Left renal cortex interstitium (tissue), 4 donors: ENCODE results near the gene TCN2. TPM values are rescaled to one million over a fixed set of nuclear protein-coding genes. Genes with fewer than 3 reads are reported as not detected.
"Not testable (repeated sequence)": the region's sequence is repeated elsewhere in the genome, so short reads cannot be mapped to it uniquely, and the experiment has no call there.

Source experiments
- DNase-seq, 4 donors: peaks; one replicate each; pipeline ENCODE4 v3.0.0-alpha.2; 2013; ENCODE audit warnings: low read depth in 4 of 4, low spot score in 2 of 4, missing footprints in 1 of 4
- polyA plus RNA-seq, 4 donors: library from polyadenylated mRNA; unstranded; fragments of 120-200 nt; gene quantifications; one replicate each; pipeline ENCODE4 v1.2.1, GENCODE V29; 2013; ENCODE audit not compliant: insufficient read length in 4 of 4

Gene TCN2
- polyA plus RNA-seq, 4 donors = 49.0 to 62.2 (median 56.9) TPM

- DNase-seq = no peak
Measured at GRCh38 chr22:30574997-30575671, 31.8 kb upstream of the TCN2 start.

GRCh38 chr22:30575859-30576258 lies 31.1 kb upstream of the TCN2 start:
- no peak for DNase-seq

- DNase-seq = no peak
Measured at GRCh38 chr22:30578481-30578880, 28.5 kb upstream of the TCN2 start.

GRCh38 chr22:30580896-30581295 lies 26.1 kb upstream of the TCN2 start:
- no peak for DNase-seq

- no peak for DNase-seq
Measured at GRCh38 chr22:30582051-30582450, 24.9 kb upstream of the TCN2 start.

- DNase-seq = no peak
Measured at GRCh38 chr22:30582788-30583545, 24.0 kb upstream of the TCN2 start.

- DNase-seq = no peak
Measured at GRCh38 chr22:30584441-30584840, 22.5 kb upstream of the TCN2 start.

- DNase-seq = no peak
Measured at GRCh38 chr22:30586414-30586813, 20.6 kb upstream of the TCN2 start.

- DNase-seq = no peak
Measured at GRCh38 chr22:30591191-30591587, 15.8 kb upstream of the TCN2 start.

- DNase-seq = peak; percentile 98 to 99 (median 98)
Measured at GRCh38 chr22:30591588-30592359, 15.2 kb upstream of the TCN2 start, which contains the start of gene PES1. TSS of gene PES1 (minus strand) at chr22:30591910. CDS start at chr22:30591833, 77 bp downstream.

- DNase-seq = not testable (repeated sequence)
Measured at GRCh38 chr22:30592360-30592713, 14.6 kb upstream of the TCN2 start.

- no peak for DNase-seq
Measured at GRCh38 chr22:30596199-30596598, 10.8 kb upstream of the TCN2 start.

- no peak for DNase-seq
Measured at GRCh38 chr22:30596886-30597285, 10.1 kb upstream of the TCN2 start.

- no peak for DNase-seq
Measured at GRCh38 chr22:30598986-30599385, 8.0 kb upstream of the TCN2 start.

GRCh38 chr22:30600921-30601320 lies 6.1 kb upstream of the TCN2 start:
- no peak for DNase-seq

- DNase-seq = no peak
Measured at GRCh38 chr22:30601464-30601863, 5.5 kb upstream of the TCN2 start.

GRCh38 chr22:30602049-30602448 lies 4.9 kb upstream of the TCN2 start:
- DNase-seq = no peak

- DNase-seq = no peak
Measured at GRCh38 chr22:30603801-30604200, 3.2 kb upstream of the TCN2 start.

GRCh38 chr22:30604723-30605122 lies 2.3 kb upstream of the TCN2 start:
- no peak for DNase-seq

- DNase-seq = peak in 1 of 4 donors; percentile 9
Measured at GRCh38 chr22:30605449-30606110, 1.4 kb upstream of the TCN2 start.
